ENCODE measurements around the gene GPALPP1.
"Not testable (repeated sequence)": the region's sequence is repeated elsewhere in the genome, so short reads cannot be mapped to it uniquely, and the experiment has no call there.

The GPALPP1 gene

DNA sequence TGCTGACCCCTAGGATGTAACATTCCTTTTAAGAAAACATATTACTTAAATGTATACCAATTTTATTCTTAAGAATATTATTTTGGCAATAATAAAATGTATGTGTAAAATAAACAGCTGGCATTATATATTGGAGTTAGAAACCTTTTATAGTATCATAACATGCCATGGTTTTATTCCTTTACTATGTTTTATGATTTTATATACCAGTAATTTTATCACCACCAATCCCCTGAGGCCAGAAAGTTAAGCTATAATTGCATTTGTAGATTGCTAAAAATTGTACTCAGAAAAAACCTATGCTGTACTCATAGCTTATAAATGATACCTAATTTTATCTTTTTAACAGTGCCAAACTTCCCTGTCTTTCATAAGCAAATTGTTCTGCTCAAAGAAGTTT lies 17.9 kb downstream of the GPALPP1 start:
- no peak for DNase-seq (ENCODE audit: low spot score)

DNA sequence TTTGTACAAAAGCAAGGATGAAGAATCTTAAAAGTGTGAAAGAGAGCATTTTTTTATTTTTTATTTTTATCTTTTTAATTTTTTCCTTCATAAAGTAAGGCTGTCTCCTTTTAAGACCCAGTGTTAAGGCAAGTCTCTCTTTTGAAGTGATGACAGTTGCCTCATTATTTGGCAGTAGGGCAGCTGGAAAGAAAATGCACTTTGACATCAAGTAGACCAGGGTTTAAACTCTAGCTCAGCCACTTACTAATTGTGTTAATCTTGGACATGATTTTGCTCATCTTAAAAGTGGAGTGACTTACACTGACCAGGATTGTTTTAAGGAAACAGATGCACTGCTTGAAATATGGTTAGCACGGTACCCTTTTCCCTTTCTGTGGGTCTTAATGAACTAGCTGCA lies 18.5 kb downstream of the GPALPP1 start:
- no peak for DNase-seq (ENCODE audit: low spot score)

DNA sequence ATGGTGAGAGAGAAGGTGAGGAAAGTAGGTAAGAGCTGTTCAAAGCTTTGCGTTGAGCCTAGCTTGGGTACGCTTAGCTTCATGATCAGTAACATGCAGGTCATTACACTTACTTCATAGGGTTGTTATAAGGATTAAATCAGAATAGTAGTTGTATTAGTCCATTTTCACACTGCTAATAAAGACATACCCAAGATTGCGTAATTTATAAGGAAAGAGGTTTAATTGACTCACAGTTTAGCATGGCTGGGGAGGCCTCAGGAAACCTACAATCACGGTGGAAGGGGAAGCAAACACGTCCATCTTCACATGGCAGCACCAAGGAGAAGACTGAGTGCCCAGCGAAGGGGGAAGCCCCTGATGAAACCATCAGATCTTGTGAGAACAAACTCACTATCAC lies 21.9 kb downstream of the GPALPP1 start:
- no peak for DNase-seq (ENCODE audit: low spot score)

DNA sequence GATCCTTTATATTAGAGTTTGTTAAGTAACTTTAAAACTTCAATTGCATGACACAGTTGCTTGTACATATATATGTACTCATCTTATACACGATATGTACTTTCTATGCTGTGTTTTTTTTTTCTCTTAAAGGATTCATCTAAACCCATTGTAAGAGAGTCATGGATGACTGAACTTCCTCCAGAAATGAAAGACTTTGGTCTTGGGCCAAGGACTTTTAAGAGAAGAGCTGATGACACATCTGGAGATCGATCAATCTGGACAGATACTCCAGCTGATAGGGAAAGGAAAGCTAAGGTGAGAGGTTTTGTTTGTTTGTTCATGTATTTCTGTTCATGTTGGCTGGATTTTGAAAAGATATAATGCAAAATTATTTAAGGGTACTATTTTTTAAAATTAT lies 26.0 kb downstream of the GPALPP1 start:
- DNase-seq (ENCODE audit: low spot score) = no peak

DNA sequence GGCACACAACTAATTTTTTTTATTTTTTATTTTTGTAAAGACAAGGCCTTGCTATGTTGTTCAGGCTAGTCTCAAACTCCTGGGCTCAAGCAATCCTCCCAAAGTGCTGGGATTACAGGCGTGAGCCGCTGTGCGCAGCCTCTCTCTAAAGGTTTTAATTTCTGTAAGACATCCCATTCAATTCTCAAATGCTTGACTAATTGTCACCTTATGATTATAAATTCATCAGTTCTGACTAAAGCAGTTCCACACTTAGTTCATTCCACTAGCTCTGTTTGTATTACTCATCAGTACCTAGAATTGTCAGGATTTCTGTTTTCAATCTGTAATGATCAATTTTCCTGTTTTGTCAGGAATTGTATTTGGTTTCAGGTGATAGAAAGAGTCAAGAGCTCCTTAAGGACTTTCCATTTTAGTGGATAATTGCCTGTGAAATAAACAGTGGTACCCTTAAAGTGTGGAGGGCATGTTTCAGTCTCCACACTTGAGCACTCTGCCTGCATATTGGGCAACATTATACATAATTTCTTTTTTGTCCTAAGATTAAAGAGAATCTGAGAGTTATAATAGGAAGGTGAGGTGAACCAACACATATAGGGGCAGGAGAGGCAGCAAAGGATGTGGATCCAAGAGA lies 27.6 kb downstream of the GPALPP1 start:
- no peak for DNase-seq (ENCODE audit: low spot score)

DNA sequence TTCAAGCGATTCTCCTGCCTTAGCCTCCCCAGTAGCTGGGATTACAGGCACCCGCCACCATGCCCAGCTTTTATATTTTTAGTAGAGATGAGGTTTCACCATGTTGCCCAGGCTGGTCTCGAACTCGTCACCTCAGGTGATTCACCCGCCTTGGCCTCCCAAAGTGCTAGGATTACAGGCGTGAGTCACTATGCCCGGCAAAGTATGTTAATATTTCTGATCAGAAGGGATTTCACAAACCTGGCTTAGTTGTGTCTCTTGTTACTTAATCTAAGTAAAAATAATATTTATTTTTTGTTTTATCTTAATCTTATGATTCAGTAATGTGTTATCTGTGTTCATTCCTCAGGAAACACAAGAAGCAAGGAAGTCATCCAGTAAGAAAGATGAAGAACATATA lies 30.6 kb downstream of the GPALPP1 start:
- not testable (repeated sequence) for DNase-seq (ENCODE audit: low spot score)

DNA sequence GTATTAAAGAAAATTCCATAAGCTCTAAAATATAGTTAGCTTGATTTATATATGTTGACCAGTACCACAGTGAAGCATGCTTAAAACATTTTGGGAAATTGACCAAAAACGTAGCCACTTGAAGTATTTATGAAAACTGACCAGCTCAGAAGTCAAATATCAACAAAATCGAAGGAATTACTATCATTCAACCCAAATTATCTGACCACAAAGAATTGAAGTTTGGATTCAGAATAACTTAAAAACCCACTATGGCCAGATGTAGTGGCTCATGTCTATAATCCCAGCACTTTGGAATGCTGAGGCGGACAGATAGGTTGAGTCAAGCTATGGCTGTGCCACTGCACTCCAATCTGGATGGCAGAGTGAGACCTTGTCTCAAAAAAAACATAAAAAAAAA lies 31.9 kb downstream of the GPALPP1 start:
- no peak for DNase-seq (ENCODE audit: low spot score)

DNA sequence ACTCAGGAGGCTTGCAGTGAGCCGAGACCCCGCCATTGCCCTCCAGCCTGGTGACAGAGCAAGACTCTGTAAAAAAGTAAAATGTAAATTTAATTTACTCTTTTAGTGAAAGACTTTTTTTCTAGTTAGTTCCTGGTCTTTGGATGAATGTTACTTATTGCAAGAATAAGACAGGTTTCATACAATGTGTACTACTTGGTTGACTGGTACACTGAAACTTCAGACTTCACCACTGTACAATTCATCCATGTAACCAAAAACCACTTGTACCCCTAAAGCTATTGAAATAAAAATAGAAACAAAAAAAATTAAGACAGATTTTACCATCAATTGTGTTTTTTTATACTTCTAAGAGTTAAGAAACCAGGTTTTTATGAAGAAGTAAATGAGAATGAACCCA lies 35.5 kb downstream of the GPALPP1 start:
- no peak for DNase-seq (ENCODE audit: low spot score)

DNA sequence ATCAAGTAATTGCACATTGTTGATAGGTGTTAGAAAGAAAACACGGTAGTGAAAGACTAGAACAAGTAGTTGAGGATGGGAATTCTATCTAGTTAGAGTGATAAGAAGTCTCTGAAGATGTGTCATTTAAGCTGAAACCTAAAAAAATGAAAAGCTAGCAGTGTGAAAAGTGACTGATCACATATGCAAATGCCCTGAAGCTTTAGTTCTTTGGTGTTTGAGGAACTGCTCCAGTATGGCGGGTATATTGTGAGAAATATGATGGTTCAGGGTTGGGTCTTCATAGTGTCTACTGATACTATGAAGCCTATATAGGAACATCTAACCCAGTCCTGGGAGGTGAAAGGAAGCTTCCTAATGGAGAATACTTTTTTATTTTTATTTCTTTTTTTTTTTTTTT lies 45.0 kb downstream of the GPALPP1 start:
- no peak for DNase-seq (ENCODE audit: low spot score)

DNA sequence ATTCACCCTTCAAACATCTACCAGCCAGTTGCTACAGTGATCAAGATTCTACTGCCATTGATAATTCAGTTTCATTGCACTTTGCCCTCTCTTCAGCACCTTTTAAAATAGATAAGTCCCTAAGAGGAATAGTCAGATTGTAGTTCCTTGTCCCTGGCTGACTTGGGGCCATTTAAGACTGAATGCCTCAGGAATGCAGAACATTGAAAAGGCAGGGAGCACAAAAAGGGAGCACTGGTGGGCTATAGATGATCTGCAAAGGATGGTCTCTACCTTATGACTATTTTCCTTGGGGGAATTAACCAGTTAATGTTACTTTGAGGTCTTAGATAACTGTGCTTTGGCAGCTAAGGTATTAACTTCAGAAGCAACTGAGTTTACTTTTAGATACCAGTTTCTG lies 46.9 kb downstream of the GPALPP1 start:
- DNase-seq (ENCODE audit: low spot score) = no peak

DNA sequence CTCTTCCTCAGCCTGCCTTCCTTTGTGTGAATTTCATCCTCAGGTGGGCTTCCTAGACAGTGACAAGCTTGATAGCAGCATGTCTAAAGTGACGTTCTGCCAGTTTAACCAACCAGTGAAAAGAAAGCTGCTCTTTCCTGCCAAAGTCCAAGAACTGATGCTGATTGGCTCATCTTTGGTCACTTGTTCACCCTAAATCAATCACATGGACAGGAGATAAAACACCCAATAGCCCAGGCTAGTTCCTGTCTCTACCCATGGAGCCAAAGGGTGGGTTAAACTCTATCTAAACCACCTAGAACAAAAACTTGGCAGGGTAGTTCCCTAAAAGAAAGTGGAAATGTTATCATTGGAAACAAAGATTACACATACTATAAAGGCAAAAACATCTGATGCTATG lies 50.8 kb downstream of the GPALPP1 start:
- DNase-seq (ENCODE audit: low spot score) = no peak

DNA sequence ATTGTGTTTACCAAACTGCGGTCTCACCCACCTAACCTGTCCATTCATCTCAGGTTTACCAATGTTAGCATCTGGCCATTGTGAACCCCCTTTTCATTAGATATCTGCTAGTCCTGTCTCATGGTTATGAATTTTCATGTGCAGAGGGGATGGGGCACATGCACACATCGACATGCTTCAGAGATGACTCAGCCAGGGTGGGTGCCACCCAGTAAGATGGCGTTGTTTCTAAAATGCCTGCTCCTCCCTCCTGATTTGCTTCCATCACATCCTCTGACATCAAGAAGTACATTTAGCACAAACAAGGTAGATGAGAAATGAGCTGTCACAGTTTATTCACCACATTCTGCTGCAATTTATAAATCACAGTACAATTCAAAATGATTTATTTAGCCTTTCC lies 51.3 kb downstream of the GPALPP1 start:
- DNase-seq (ENCODE audit: low spot score) = no peak

DNA sequence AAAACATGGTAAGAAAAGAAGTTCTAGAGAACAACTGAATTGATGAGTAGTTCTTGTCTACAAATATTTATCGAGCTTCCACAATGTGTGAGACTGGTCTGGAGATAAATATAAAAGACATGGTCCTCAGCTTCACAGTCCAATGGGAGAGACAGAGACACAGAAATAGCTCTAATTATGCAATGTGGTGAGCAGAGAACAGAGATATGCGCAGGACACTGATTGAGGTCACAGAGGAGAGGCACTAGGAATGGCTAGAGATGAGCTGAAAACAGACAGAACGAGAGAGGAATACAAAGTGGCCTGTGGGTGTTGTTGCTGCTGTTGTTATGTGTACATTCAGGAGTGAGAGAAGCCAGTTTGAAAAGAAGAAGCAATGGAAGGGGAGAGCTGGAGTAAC lies 53.2 kb downstream of the GPALPP1 start:
- no peak for DNase-seq (ENCODE audit: low spot score)

DNA sequence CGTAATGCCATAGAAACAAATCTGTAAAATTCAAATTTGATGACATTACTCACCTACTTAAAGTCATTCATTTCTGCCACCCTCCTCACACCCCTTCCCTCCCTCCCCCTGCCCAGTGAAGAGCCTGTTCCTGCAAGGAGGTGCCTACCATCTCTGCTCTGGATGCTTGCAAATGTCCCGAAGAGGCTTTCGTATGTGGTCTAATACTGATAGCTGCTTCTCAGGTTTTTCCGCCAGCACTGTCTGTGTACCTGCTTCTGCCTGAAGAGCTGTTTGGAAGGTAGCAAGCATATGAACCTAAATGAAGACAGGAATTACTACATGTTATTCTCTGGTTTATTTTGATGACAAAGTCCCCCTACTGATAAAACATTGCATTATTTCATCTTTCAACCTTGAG lies 57.1 kb downstream of the GPALPP1 start:
- DNase-seq (ENCODE audit: low spot score) = no peak

DNA sequence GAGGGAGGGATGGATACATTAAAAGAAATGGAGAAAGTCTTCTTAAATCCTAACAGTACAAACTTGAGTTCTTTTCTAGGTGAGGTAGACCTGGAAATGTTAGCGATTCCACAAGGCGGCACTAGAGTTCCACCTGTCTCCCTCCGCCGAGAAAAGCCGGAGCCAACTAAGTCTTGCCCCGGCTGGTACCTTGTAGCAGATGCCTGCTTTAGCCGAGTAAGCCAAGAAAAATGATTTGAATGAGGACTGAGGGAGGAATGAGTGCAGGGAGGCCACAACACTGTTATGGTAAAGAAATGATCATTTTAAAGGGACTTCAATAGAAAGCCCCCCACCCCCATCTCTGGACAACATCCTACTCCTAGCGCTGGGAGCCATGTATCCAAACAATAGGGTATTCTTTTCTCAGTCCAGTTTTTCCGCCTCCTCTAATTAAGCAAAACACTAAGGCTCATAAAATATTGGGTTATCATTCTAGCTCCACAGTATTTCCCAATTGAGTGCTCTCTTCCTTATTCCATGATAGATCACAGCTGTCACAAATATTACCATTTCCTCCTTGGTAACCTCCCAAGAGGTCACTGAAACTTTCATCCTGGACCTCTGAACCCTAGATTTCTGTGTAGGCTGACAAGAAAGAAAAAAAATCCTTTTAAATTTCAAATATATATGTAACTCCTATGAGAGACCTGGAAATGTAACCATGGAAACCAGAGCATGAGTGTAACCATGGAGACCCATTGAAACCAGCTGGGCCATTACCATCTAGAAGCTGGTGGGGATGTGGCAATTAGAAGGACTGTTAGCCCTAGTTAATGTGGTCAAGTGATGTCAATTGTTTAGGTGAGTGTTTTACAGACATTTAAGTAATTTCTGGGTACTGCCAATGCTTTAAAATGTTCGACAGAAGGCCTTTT lies 58.3 kb downstream of the GPALPP1 start:
- DNase-seq (ENCODE audit: low spot score) = peak; percentile 93

DNA sequence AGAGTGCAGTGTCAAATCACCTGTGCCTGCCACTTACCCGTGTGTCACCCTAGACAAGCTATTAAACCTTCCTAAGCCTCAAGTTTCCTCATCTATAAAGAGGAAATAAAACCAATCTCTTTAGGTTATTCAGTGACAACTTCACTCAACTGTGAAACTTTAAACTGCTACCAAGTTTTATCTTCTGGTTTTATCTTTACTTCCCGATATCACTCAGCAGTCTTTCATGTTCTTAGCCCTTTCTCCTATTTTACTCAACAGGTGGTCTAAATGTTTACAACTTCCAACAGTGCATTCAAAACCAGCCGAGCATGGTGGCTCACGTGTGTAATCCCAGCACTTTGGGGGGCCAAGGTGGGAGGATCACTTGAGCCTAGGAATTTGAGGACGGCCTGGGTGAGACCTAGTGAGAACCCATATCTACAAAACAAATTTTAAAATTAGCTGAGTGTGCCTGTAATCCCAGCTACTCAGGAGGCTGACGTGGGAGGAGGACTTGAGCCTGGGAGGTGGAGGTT lies 59.6 kb downstream of the GPALPP1 start:
- no peak for DNase-seq (ENCODE audit: low spot score)

DNA sequence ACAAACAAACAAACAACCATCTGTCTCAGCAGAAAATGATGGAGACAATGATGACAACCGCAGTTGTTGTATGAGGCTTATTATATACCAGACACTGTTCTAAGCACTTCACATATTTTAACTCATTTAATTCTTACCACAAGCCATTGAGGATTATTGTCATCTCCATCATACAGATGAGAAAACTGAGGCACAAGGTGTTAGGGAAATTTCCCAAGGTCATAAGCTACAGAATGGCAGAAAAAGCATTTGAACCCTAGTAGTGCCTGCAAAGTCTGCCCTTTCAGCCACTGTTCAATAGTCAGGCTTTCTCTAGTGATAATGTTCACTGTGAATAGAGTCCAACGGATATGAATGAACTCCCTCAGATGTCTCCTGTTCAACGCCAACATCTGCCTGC lies 60.1 kb downstream of the GPALPP1 start:
- DNase-seq (ENCODE audit: low spot score) = no peak

DNA sequence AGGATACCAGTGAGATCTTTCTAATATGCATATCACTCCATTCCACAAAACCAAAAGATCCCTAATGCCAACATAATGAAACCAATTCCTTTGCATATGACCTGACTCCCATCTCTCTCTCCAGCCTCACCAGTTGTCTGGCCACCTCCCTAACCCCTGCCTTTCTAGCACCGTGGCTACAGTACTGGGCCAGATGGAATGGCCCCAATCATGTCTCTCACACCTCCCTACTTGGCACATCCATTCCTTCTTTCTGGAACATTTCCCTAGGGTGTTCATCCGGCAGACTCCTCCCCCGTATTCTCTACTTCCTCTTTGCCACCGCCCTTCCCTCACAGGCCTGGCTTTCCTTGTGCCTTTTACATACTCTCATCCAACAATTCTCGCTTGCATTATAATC lies 62.0 kb downstream of the GPALPP1 start:
- DNase-seq (ENCODE audit: low spot score) = no peak

DNA sequence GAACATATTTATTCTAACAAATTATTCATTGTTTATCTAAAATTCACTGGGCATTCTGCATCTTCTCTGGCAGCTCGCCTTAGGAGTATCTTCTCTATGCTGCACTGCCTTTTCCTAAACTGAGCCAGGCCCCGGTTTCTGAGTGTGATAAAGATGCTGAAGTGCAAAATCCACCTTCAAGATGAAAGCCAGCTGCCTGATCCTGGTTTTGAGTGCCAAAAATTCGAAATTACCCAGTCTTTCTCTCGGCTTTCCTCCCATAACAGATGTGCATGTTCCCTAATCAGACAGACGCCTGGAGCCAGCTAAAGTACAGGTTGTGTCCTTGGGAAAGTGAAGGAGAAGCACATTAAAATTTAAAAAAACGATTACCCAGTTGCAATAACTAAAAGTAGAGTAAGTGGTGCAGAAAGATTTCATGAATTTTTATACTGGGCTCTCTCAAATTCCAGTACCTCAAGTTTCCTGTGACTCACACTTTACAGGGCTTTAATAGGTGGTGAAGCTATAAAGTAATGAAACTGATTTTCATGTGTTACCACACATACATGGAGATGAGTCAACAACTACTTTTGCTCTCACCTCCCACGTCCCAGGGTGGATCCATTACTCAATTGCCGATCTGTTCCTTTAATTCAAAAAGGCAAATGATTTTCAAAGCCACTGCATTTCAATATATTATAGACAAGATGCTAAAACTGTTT lies 66.0 kb downstream of the GPALPP1 start:
- peak; percentile 62 for DNase-seq (ENCODE audit: low spot score)

DNA sequence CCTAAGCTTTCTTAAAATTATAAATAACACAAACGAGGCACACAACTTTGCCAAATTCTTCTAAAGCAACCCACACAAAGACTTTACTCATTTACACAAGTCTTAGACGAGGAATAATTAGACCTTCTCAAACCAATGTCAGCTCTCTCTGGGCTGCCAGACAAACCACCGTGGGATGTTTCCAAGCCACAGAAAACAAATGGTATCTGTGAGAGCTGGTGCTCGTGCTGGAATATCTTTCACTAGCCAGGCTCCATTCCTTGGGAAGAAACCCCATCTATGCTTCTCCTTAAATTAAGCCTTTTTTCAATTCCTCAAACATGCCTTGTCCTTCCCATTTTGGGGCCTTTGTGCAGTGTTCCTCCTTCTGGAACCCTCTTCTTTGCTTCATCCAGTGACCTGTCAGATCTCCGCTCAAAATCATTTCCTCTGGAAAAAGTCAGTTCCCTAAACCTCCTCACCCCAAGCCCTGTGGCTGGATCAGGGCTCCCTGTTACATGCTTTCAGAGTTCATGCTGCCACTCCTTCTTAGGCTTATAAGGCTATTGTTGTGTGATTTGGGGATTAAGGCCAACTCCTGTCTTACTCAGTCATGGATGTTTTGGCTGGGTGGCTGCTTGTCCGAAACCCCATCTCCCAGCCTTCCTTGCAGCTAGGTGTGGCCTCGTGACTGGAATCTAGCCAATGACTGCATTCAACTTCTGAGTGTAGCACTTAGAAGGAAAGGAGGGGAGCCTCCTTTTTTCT lies 66.7 kb downstream of the GPALPP1 start:
- DNase-seq (ENCODE audit: low spot score) = peak; percentile 56

DNA sequence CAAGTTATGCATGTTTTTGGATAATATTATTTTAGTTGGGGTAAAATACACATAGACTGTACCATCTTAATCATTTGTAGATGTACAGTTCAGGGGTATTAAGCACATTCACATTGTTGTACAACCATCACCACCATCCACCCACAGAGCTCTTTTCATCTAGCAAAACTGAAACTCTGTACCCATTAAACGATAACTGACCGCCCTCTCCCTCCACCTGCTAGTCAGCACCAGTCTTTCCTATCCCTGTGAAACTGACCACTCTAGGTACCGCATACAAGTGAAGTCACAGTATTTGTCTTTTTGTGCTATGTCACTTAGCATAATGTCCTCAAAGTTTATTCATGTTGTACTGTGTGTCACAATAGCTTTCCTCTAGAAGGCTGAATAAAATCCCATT lies 70.7 kb downstream of the GPALPP1 start:
- no peak for DNase-seq (ENCODE audit: low spot score)

DNA sequence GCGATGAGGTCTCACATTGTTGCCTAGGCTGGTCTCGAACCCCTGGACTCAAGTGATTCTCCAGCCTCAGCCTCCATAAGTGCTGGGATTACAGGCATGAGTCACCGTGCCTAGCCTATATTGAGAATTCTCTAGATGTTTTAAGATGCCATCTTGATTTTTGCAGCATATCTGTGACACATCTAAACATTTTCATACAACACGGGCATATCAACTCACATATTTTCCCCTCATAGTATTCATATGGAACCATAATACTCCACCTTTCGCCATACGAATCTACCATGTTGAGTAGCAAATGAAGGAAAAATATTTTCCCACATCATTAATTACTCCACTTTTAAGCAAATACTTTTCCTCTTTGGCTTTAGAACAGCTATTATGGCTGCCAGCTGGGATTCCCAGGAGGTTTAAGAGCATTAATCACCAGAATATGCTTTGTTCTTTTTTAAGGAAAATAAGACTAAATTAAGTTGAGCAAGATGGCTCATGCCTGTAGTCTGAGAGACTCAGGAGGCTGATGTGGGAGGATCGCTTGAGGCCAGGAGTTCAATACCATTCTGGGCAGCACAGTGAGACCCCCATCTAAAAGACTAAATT lies 74.0 kb downstream of the GPALPP1 start:
- DNase-seq (ENCODE audit: low spot score) = no peak
